OCI-LY1 (cell line): ENCODE measurements around the gene RMI1.

ENCODE experiments used
- H2AFZ ChIP-seq: fragments of 200-600 bp; sonication (generic), shearing (Covaris generic); 2 replicates; pipeline ENCODE4 v1.6.0; 2014; ENCODE audit warnings: antibody characterized with exemption, mild to moderate bottlenecking, low read length
- H3F3A ChIP-seq: fragments of 200-600 bp; sonication (generic), shearing (Covaris generic); 2 replicates; pipeline ENCODE4 v1.6.0; 2014; ENCODE audit warnings: mild to moderate bottlenecking, antibody characterized with exemption, low read length, moderate library complexity; ENCODE audit not compliant: insufficient read depth
- H3K27ac ChIP-seq: fragments of 200-600 bp; sonication (generic); 2 replicates; pipeline ENCODE4 v1.5.1; 2014; ENCODE audit warnings: low read length, mixed run types, mild to moderate bottlenecking, low read depth; ENCODE audit not compliant: poor library complexity, severe bottlenecking
- H3K27me3 ChIP-seq: fragments of 200-600 bp; sonication (generic); 2 replicates; pipeline ENCODE4 v1.6.0; 2014; ENCODE audit warnings: antibody characterized with exemption, mild to moderate bottlenecking, low read length, moderate library complexity; ENCODE audit not compliant: insufficient read depth
- H3K36me3 ChIP-seq: fragments of 200-600 bp; sonication (generic); 2 replicates; pipeline ENCODE4 v1.6.1; 2014; ENCODE audit warnings: mild to moderate bottlenecking, antibody characterized with exemption, low read length, moderate library complexity, mixed read lengths; ENCODE audit not compliant: insufficient read depth
- H3K4me1 ChIP-seq: fragments of 200-600 bp; sonication (generic); 2 replicates; pipeline ENCODE4 v1.5.1; 2014; ENCODE audit warnings: mild to moderate bottlenecking, low read length, moderate library complexity; ENCODE audit not compliant: insufficient read depth, severe bottlenecking
- H3K4me2 ChIP-seq: fragments of 200-600 bp; sonication (generic), shearing (Covaris generic); 2 replicates; pipeline ENCODE4 v1.6.1; 2014; ENCODE audit warnings: low read length
- H3K4me3 ChIP-seq: fragments of 200-600 bp; sonication (generic); 2 replicates; pipeline ENCODE4 v1.5.1; 2014; ENCODE audit warnings: low read length, low read depth, mild to moderate bottlenecking, mixed read lengths; ENCODE audit not compliant: poor library complexity, severe bottlenecking
- H3K79me2 ChIP-seq: fragments of 200-600 bp; shearing (Covaris generic); 2 replicates; pipeline ENCODE4 v1.6.1; 2016; ENCODE audit warnings: mixed run types, low read length, mixed read lengths; ENCODE audit not compliant: insufficient read depth
- H3K9ac ChIP-seq: fragments of 200-600 bp; sonication (generic), shearing (Covaris generic); 2 replicates; pipeline ENCODE4 v1.6.1; 2014; ENCODE audit warnings: mild to moderate bottlenecking, low read length, mixed read lengths
- H3K9me2 ChIP-seq: fragments of 200-600 bp; sonication (generic), shearing (Covaris generic); 2 replicates; pipeline ENCODE4 v1.6.1; 2014; ENCODE audit warnings: low read depth, mild to moderate bottlenecking, low read length, mixed read lengths
- H3K9me3 ChIP-seq: fragments of 200-600 bp; shearing (Covaris generic); 2 replicates; pipeline ENCODE4 v1.6.1; 2014; ENCODE audit warnings: low read length, mixed read lengths
- H4K20me1 ChIP-seq: fragments of 200-600 bp; sonication (generic), shearing (Covaris generic); 2 replicates; pipeline ENCODE4 v1.6.0; 2016; ENCODE audit warnings: mild to moderate bottlenecking, low read length; ENCODE audit not compliant: insufficient read depth
- EZH2 ChIP-seq: fragments of 200-600 bp; sonication (generic), shearing (Covaris generic); IDR thresholded peaks from 2 replicates; pipeline ENCODE4 v1.8.0; 2017; ENCODE audit warnings: borderline replicate concordance, mixed run types, mild to moderate bottlenecking, antibody characterized with exemption, low read length, moderate library complexity, mixed read lengths
- TF ChIP-seq, protein P1 (sequence below): fragments of 200-600 bp; sonication (generic), shearing (Covaris generic); IDR thresholded peaks from 2 replicates; pipeline ENCODE4 v1.5.1; 2017; ENCODE audit warnings: mild to moderate bottlenecking, antibody characterized with exemption, low read length, moderate library complexity, mixed read lengths

Gene RMI1

DNA sequence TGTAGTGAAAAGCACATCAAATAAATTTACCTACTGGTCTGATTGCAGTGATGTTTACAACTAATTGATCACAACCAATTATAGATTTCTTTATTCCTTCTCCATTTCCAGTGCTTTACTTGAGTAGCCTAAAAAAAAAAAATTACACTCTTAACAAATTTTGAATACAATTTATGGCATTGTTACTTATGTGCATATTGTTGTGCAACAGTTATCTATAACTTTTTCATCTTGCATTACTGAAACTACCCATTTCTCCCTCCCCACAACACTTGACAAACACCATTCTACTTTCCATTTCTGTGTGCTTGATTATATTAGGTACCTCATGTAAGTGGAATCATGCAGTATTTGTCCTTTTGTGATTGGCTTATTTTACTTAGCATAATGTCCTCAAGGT lies 12.3 kb downstream of the RMI1 start:
- no peaks in the 10 kb centered on the region for H3K9me2 ChIP-seq

DNA sequence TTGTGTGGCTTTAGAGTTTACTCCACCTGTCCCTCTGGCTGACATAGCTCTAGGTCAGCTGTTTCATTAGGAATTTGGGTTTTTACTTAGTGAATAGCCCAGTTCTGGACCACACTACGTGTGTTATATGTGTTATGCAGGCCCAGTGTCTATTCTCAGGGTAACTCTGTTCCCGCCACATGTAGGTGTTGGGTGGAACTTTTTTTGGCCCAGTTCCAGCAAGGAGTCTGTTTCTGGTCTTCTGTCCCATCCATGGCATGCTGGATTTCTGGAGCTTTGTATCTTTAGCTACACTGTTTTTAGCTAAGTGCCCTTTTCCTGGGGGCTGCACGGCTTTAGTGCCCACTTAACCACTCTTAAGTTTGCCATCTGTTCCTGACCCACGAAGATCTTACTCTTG lies 15.5 kb downstream of the RMI1 start:
- Histone ChIP-seq H3K9ac (no peak overlapping the region), H3K4me1 (no peaks in the 10 kb centered on the region), H2AFZ (no peak overlapping the region), H3K4me3 (no peak overlapping the region), H3K4me2 (no peak overlapping the region), H4K20me1 (no peaks in the 10 kb centered on the region), H3K36me3 (peaks cover 53% of the 10 kb centered on the region), H3K9me2 (no peaks in the 10 kb centered on the region), H3F3A (no peaks in the 10 kb centered on the region), H3K9me3 (no peaks in the 10 kb centered on the region), H3K27me3 (no peaks in the 10 kb centered on the region), H3K27ac (no peak overlapping the region), H3K79me2 (peaks cover 59% of the 10 kb centered on the region)
- TF ChIP-seq, protein P1, sequence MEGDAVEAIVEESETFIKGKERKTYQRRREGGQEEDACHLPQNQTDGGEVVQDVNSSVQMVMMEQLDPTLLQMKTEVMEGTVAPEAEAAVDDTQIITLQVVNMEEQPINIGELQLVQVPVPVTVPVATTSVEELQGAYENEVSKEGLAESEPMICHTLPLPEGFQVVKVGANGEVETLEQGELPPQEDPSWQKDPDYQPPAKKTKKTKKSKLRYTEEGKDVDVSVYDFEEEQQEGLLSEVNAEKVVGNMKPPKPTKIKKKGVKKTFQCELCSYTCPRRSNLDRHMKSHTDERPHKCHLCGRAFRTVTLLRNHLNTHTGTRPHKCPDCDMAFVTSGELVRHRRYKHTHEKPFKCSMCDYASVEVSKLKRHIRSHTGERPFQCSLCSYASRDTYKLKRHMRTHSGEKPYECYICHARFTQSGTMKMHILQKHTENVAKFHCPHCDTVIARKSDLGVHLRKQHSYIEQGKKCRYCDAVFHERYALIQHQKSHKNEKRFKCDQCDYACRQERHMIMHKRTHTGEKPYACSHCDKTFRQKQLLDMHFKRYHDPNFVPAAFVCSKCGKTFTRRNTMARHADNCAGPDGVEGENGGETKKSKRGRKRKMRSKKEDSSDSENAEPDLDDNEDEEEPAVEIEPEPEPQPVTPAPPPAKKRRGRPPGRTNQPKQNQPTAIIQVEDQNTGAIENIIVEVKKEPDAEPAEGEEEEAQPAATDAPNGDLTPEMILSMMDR = no peak
- no peak for TF ChIP-seq EZH2

More for the DNA sequence above, 12.3 kb downstream of the RMI1 start:
- Histone ChIP-seq H3F3A (no peaks in the 10 kb centered on the region), H3K4me2 (no peak overlapping the region), H3K27ac (no peak overlapping the region), H3K27me3 (no peaks in the 10 kb centered on the region), H2AFZ (no peak overlapping the region), H3K9me3 (no peaks in the 10 kb centered on the region), H4K20me1 (no peaks in the 10 kb centered on the region), H3K36me3 (peaks cover 60% of the 10 kb centered on the region), H3K79me2 (peaks cover 76% of the 10 kb centered on the region), H3K4me3 (no peak overlapping the region), H3K9ac (no peak overlapping the region), H3K4me1 (peaks cover 3% of the 10 kb centered on the region)
- TF ChIP-seq, protein P1 = no peak
- no peak for TF ChIP-seq EZH2

DNA sequence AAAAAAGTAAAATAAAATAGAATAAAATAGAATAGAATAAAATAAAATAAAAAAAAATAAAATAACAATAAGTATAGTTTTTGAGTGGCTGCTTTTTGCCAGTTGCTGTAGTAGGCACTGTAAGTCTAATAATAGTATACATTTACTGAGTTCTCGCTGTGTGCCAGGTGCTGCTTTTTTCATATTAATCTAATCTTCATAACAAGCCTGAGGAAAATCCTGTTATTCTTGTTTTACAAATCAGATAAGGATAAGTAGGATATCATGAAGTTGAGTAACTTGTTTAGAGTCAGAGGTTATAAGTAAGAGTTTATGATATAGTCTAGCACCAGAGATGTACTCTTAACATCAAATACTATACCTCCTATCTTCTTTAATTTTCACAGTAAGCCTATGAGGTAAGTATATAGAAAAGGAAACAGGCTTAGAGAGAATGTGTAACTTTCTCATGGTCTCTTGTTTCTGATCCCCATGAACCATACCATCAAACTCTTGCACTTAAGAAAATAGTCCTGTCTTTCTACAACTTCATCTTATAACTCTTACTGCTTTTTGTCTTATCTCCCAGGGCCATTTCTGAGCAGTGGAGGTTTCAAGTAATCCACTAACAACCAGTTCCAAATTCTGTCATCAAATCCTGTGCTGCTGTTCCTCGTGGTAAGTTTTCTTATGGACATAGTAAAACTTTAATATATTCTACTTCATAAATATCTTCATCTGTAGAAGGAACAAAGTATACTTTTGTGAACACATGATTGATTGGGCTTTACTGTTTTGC lies 18.7 kb downstream of the RMI1 start:
- no peaks in the 10 kb centered on the region for H3K4me1 ChIP-seq
- no peak overlapping the region for H3K27ac ChIP-seq

More for the DNA sequence above, 18.7 kb downstream of the RMI1 start:
- Histone ChIP-seq H3K4me2 (no peak overlapping the region), H3K27me3 (no peaks in the 10 kb centered on the region), H3K9ac (no peak overlapping the region), H3K36me3 (peaks cover 65% of the 10 kb centered on the region), H3F3A (no peaks in the 10 kb centered on the region), H3K9me3 (no peaks in the 10 kb centered on the region), H3K4me3 (no peak overlapping the region), H2AFZ (no peak overlapping the region), H3K9me2 (no peaks in the 10 kb centered on the region), H4K20me1 (no peaks in the 10 kb centered on the region), H3K79me2 (peaks cover 28% of the 10 kb centered on the region)
- TF ChIP-seq, protein P1 = no peak
- no peak for TF ChIP-seq EZH2
